A673 (cell line): Measurements from ENCODE around the gene HRH1. TPM values are rescaled to one million over a fixed set of nuclear protein-coding genes. Genes with fewer than 3 reads are reported as not detected.

Experiments
- BruUV-seq: library from RNA; stranded (reverse); fragments of 400-500 nt; replicated peaks from 2 replicates; lab custom pipeline; 2021; lab: Mats Ljungman, UMichigan
- CTCF ChIA-PET: fragments of 300-600 bp; sonication (Branson Sonifier 250); formaldehyde crosslinking; loops from one replicate; lab custom pipeline; 2022; ENCODE audit warnings: antibody characterized with exemption; lab: Charles Lee
- POLR2A ChIA-PET: fragments of 300-600 bp; sonication (Branson Sonifier 250); formaldehyde crosslinking; loops from one replicate; lab custom pipeline; 2022; ENCODE audit warnings: antibody characterized with exemption; ENCODE audit not compliant: low non-redundant PET; lab: Charles Lee
- DNase-seq: peaks from one replicate; pipeline ENCODE4 v3.0.0-alpha.2; 2015; ENCODE audit warnings: low spot score
- H3K27ac ChIP-seq: fragments of 200-600 bp; sonication (generic); 2 replicates; pipeline ENCODE4 v1.5.1; 2016; ENCODE audit warnings: mixed run types, low read depth, mild to moderate bottlenecking, mixed read lengths, antibody characterized with exemption, low read length; ENCODE audit not compliant: poor library complexity, severe bottlenecking
- H3K27me3 ChIP-seq: fragments of 200-600 bp; sonication (generic); replicated peaks from 2 replicates; pipeline ENCODE4 v1.6.1; 2017; ENCODE audit warnings: mixed run types, low read depth, mild to moderate bottlenecking, mixed read lengths, antibody characterized with exemption, low read length; ENCODE audit not compliant: insufficient read depth, poor library complexity
- H3K36me3 ChIP-seq: fragments of 200-600 bp; sonication (generic); 2 replicates; pipeline ENCODE4 v1.6.1; 2016; ENCODE audit warnings: mixed run types, mild to moderate bottlenecking, mixed read lengths, antibody characterized with exemption, low read length; ENCODE audit not compliant: insufficient read depth, poor library complexity, severe bottlenecking
- H3K4me1 ChIP-seq: fragments of 200-600 bp; sonication (generic); 2 replicates; pipeline ENCODE4 v1.6.1; 2017; ENCODE audit warnings: mixed run types, mild to moderate bottlenecking, mixed read lengths, antibody characterized with exemption, low read length; ENCODE audit not compliant: insufficient read depth, poor library complexity, severe bottlenecking
- H3K4me3 ChIP-seq: fragments of 200-600 bp; sonication (generic); 2 replicates; pipeline ENCODE4 v1.5.1; 2016; ENCODE audit warnings: low read depth, mixed run types, mild to moderate bottlenecking, mixed read lengths, low read length; ENCODE audit not compliant: poor library complexity, severe bottlenecking
- H3K9me3 ChIP-seq: fragments of 200-600 bp; sonication (generic); 2 replicates; pipeline ENCODE4 v1.6.1; 2016; ENCODE audit warnings: mixed run types, low read depth, mild to moderate bottlenecking, mixed read lengths, antibody characterized with exemption, low read length; ENCODE audit not compliant: poor library complexity, severe bottlenecking
- CTCF ChIP-seq: fragments of 300-800, 200-600 bp; sonication (generic); conservative IDR thresholded peaks from 2 replicates; pipeline ENCODE4 v1.5.1; 2017; ENCODE audit warnings: low read depth, mild to moderate bottlenecking, antibody characterized with exemption, low read length, moderate library complexity, mixed read lengths
- EZH2 ChIP-seq: fragments of 200-600 bp; sonication (generic); IDR thresholded peaks from 2 replicates; pipeline ENCODE4 v1.6.1; 2017; ENCODE audit warnings: borderline replicate concordance, low read depth, mild to moderate bottlenecking, mixed read lengths, antibody characterized with exemption, low read length; ENCODE audit not compliant: poor library complexity, severe bottlenecking
- intact Hi-C: fragments of 100-400 bp; cut with micrococcal nuclease; formaldehyde crosslinking; loops from one replicate; pipeline ENCODE4 v1.10.0; 2022; ENCODE audit not compliant: unreplicated experiment
- total RNA-seq: library from RNA; stranded (reverse); gene quantifications from 2 replicates; pipeline ENCODE4 v1.2.3, GENCODE V29; 2021

Gene HRH1
- total RNA-seq, 1 experiment from 2014 or later: 0.92 TPM

GRCh38 chr3:11302444-11302843 lies 148.2 kb downstream of the HRH1 start:
- peaks cover 11% of the 10 kb centered on the region for H3K36me3 ChIP-seq
- ChIA-PET POLR2A (no interaction called here), CTCF (no interaction called here)
- no peak overlapping the region for H3K27ac ChIP-seq
- H3K4me3 ChIP-seq: no peak overlapping the region
- H3K9me3 ChIP-seq: no peaks in the 10 kb centered on the region
- peaks cover 4% of the 10 kb centered on the region for H3K4me1 ChIP-seq
- intact Hi-C loops: no loop called here
- H3K27me3 ChIP-seq: no peaks in the 10 kb centered on the region
- DNase-seq: no peak
- BruUV-seq: no TSS peak
- no peak for TF ChIP-seq CTCF
- TF ChIP-seq EZH2: no peak

DNA sequence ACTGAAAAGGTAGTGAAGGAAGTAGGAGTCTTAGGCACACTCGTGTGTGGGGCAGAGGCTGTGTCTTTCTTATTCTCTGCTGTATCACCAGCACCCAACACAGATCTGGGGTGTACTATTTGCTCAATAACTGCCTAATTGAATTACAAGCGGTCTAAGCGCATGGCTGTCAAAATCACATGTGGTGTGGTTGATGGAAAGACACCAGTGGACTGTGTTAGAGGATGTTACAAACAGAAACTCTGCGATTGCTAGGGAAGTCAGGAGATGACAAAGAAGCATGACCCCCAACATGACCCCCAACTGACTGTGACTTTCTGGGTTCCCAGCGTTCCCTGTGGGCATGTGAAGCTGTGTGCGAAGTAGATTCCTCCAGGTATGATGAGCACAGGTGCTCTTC lies 149.9 kb downstream of the HRH1 start:
- CTCF ChIA-PET: no interaction called here

DNA sequence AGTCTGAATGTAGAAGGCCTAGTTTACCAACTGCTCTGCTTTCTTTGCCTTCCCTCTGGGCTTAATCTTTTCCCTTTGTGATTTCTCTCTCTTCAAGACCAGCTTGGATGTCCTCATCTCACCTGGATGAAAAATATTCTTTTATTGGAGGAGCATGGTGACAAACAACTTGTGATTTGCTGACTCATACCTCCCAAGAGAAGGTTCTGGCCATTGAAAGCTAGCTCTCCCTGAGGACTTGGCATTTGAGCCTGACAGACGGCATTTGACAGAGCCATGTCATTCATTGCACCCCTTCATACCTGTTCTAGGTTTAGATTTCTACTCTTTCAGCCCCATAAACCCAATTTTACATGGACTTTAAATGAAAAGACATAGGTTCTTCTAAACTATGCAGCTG lies 151.2 kb downstream of the HRH1 start:
- POLR2A ChIA-PET: no interaction called here
- CTCF ChIA-PET: no interaction called here
- no peak for DNase-seq
- H3K4me3 ChIP-seq: no peak overlapping the region
- H3K27ac ChIP-seq: peak overlapping the region; percentile 44
- peaks cover 4% of the 10 kb centered on the region for H3K4me1 ChIP-seq
- peaks cover 34% of the 10 kb centered on the region for H3K36me3 ChIP-seq
- H3K27me3 ChIP-seq: no peaks in the 10 kb centered on the region
- TF ChIP-seq CTCF (no peak), EZH2 (no peak)
- BruUV-seq: no TSS peak
- intact Hi-C loops: no loop called here
- no peaks in the 10 kb centered on the region for H3K9me3 ChIP-seq

More for the DNA sequence above, 149.9 kb downstream of the HRH1 start:
- Histone ChIP-seq H3K27me3 (no peaks in the 10 kb centered on the region), H3K9me3 (no peaks in the 10 kb centered on the region), H3K4me1 (peaks cover 4% of the 10 kb centered on the region), H3K36me3 (peaks cover 28% of the 10 kb centered on the region), H3K4me3 (no peak overlapping the region), H3K27ac (no peak overlapping the region)
- TF ChIP-seq EZH2 (no peak), CTCF (no peak)
- BruUV-seq: no TSS peak
- no peak for DNase-seq
- intact Hi-C loops: no loop called here
- POLR2A ChIA-PET: no interaction called here
